SKM-1 (cell line): Measurements from ENCODE around the gene KLHL22.

Experiments used
- DNase-seq: peaks from one replicate; lab custom pipeline; 2025; ENCODE audit not compliant: unreplicated experiment; lab: John Stamatoyannopoulos, UW

The KLHL22 gene

DNA sequence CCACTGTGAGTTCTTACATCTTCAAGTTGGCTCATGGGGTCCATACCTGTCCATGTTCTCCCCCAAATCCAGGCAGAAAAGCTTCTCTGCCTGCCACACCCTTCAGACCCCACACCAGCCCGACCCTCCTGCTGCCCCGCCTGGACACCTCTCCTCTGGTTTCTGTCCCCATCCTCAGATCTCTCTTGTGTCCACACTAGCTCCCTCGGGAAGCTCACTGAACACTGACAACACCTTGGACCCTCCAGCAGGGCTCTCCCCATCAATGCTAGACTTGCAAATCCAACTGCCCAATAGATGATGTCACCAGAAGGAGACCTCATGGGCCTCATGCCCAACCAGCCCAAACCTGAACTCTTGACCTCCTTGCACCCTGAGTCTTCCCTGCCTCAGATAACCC, 60.8 kb downstream of the KLHL22 start:
- no peak for DNase-seq

DNA sequence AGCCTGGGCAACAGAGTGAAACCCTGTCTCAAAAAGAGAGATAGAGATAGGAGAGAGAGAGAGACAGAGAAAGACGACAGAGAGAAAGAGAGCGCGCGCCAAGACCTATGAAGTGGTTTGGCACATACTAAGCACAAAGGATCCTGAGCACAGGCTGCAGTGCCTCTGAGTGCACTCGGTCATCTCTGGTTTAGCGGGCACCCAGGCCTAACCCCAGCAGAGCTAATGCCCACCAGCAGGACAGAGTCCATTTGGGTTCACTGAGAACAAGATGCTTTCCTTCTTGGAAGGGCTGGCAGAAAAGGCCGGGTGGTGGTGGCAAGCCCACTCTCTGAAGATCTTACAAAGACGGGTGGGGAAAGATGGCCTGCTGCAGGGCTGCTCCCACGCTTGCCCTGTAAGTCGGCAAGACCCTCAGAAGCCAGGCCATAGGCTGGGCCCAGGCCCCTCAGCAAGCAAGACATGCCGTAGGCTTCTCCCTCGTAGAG, 61.3 kb downstream of the KLHL22 start:
- DNase-seq: no peak

DNA sequence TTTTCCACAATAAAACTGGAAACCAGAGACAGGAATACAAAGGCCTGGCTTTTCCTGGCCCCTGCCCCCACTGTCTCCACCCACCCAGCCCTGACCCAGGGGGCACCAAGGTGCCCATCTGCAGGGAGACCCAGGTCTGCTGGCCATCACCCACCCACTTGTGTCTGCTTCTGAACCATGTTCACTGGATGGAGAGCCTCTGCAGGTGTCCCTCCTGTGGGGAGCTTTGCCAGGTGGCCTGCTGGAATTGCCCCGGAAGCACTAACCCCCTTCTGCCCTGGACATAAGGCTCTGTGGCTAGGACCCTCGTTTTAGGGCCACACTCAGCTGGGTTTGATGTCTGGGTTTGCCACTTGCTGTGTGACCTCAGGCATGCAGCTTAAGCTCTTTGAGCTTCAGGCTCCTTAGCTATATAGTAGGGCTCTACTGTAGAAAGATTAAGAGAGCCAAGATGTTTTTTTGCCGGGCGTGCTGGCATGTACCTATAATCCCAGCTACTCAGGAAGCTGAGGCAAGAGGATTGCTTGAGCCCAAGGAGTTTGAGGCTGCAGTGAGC, 61.8 kb downstream of the KLHL22 start:
- no peak for DNase-seq

DNA sequence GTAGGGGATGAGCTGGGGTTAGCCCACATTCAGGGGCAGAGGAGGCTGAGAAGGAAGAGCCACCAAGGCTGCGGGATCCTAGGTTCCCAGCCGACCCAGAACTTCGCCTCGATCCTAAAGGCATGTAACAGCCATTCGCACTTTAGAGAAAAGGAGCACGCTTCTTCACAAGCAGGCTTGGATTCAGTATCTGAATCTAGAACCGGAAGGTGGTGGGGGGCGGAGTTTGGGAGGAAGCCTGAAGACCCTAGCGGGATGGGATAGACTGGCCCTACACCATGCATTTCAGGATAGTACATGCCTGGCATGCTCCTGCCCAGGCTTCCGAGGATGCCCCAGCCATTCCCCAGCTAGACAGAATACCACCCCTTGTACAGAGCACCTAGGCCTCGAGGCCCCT, 62.4 kb downstream of the KLHL22 start:
- DNase-seq: no peak

DNA sequence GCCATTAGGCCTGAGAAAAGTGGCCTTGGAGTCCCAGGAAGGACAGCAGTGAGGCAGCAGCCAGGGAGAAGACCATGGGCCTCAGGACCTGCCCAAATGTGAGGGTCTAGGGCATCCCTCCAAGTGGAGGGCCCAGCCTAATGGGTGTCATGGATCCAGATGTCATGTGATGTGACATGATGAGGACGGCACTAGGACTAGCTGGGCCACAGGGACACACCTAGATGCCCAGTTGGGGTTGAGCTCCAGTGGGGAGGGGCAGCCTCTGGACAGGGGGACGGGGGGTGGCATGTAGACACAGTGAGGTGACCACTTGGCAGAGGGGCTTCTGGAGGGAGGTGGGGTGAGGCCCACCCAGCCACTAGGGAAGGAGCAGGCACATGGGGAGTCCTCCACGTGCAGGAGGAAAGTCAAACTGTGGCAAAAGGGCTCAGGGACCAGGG, 63.3 kb downstream of the KLHL22 start:
- DNase-seq: no peak

DNA sequence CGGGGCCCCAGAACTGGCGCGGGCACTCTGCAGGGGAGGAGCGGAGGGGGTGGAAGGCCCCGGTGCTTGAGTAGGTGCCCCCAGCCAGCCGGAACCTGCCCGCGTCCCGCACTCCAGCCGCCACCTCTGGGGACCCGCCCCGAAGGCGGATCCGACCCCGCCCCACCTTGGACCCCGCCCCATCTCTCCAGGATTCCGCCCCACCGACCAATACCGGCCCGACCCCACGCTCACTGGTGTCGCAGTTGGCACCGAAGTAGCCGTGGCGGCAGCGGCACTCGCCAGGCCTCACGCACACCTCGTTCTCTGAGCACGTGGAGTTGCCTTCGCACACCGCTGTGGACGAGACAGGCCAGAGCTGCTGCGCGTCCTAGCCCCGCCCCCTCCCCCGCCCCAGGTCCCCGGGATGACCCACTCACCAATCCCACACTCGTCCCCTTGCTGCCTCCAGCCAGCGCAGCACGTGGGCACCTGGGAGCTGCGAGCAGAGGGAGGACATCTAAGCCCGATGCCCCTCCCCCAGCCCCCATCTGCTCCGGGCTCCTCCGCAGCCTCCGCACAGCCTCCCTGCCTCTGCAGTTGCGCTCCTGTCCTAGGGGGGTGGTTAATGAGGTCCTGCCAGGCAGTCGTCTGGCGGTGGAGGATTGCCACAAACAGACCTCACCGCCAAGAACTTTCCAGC, 63.9 kb downstream of the KLHL22 start:
- no peak for DNase-seq

DNA sequence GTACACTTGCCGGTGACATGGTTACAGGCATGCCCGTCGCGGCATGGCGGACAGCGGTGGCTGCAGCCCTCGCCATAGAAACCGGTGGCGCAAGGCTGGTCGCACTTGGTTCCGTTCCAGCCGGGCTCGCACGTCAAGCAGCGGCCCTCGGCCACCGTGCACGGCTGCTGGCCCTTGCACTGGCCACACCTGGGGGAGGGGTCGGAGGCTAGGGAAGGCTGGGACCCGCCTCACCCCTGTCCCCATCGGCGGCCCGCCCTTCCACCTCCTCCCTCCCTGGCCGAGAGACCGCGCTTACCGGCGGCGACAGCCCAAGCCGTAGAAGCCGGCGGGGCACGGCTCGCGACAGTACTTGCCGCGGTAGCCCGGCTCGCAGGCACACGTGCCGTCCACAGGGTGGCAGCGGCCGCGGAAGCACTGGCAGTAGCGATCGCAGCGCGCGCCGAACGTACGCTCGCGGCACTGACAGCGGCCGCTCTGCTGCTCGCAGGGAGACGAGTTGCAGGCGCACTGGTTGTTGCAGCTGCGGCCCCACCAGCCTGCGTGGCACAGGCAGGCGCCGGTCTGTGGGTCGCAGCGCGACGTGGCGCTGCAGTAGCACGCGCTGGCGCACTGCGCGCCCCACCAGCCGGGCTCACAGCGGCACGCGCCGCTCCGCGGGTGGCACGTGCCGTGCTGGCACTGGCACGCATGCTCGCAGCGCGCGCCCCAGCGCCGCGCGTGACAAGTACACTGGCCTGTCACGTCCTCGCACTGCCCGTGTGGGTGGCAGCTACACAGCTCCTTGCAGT, 64.7 kb downstream of the KLHL22 start:
- DNase-seq: no peak

DNA sequence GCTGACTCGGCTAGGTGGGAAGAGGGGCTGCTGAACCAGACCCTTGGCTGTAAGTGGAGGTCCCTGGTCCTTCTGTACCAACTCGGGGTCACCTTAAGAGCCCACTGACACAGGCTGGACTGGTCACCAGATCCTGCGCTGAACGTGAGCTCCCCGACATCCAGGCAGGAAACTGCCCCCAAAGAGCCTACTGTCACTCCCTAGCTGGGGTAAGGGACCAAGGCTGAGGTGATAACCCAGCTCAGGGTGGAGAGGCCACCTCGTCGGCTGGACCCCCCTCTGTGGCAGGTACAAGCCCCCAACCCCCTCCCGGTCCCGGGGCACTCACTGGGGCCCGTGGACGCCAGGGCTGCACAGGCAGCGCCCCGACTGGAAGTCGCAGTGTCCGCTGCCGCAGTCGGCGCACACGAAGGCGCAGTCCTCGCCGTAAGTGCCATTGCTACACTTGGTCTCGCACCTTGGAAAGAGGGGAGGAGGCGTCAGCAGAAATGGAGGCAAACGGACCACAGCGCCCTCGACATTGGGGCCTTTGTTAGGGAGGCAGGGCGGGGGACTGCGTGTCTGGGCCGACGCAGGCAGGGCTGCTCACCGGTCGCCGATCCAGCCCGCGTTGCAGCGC, 65.4 kb downstream of the KLHL22 start:
- DNase-seq: no peak

DNA sequence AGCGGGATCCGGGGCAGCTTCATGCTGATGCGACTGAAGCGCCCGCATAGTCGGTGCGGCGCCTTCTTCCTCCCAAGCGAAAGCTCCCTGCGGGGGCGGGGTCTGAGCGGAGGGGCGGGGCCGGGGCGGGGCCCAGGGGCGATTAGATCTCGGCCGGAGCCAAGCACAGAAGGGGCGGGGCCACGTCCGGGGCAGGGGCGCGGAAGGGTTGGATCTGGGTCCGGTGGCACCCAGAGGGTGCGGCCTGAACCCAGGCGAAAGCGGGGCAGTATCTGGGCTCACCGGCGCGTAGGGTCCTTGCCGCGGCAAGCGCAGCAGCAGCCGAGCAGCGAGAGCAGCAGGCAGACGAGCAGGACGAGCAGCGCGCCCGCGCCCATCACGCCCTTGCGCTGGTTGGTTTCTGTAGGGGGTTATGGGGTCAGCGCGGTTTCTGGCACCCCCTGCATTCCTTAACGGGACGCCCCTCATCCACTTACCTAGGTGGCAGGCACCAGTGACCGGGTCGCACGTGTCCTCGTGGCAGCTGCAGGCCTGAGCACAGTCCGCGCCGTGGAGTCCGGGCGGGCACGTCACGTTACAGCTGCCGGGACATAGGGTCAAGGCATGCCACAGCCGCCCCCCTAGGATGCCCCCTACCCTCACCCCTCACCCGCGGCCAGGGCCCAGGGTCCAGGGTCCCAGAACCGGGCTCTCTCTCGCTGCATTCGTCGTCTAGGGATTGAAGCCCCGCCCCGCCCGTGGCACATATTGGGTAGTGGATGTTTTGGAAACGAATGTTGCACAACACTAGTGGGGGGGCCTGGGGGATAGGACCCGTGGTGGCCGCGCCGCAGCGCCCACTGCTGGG, 66.1 kb downstream of the KLHL22 start:
- no peak for DNase-seq

DNA sequence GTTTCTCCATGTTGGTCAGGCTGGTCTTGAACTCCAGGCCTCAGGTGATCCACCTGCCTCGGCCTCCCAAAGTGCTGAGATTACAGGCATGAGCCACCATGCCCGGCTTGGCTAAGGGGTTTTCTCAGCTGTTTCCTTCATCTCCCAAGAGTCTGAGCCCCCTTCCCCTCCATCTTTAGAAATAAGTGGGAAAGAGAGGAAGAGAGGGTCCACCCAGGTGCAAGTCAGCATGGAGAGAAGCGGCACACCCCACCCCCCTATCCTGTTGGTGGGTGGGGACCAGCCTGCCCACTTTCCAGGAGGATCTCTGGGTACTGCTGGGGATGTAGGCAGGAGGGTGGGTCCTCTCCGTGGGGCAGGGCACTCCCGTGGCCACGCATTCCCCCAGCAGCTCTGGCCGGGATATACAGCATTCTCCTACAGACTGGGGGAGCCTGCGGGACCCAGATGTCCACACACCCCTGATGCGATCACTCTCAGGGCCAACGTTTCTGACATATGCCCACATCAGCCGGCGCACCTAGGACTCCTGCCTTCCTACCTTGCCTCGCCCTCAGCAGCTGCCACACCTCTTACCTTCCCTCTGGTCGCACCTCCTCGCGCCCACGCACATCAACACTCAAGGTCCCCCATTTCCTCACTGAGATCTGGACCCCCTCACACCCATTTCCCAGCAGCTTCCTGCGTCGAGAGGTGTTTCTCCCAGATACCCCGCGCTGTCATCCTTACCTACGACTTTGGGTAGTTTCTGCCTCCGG, 66.9 kb downstream of the KLHL22 start:
- DNase-seq: no peak

DNA sequence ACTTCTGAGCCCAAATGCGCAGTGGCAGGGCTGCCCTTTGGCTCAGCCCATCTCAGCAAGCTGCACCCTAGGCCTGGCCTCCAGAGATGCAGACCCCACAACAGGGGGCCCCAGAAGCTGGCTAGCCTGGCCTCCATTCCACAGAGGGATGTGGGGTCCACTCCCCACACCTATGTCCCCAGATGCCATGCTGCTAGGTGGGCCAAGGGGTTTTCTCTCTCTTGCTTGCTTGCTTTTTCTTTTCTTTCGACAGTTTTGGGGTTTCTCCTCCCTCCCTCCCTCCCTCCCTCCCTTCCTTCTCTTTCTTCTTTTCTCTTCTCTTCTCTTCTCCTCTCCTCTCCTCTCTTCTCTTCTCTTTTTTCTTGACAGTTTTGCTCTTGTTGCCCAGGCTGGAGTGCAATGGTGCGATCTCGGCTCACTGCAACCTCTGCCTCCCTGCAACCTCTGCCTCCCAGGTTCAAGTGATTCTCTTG, 67.6 kb downstream of the KLHL22 start:
- no peak for DNase-seq

DNA sequence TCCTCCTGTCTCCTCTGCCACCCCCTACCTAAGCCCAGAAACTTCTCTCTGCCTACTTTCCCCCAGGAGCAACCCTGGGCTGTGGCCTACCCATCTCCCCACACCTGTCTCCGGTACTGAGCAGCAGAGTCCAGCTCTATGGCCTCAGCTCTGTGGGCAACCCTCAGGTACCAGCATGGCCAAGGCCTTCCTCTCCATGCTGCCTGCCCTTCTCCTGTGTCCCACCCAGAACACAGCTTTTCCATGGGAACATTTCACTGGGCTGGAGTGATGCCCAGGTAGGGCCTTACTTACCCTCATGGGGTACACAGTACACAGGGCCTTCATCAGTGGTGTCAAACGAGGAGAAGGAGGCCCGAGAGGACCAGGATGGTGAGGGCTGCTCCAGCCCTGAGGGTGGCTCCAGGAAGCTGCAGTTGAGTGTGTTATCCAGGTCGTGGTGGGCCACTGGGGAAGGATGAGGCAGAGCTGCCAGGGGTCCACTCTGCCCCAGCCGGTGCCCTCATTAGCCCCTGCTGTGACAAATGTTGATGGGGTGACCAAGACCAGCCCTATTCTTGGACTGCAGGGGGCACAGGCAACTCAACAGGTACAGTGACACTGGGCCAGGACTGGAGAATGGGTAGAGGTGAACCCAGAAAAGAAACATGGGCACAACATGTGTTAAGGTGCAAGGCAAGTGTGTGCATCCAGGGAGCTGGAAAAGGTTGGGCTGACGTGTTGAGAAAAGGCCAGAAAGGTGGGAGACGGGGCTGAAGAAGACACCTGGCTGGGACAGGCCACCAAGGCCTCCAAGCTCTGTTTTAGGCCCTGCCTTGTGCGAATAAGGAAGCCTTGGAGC, 68.3 kb downstream of the KLHL22 start:
- DNase-seq: no peak

DNA sequence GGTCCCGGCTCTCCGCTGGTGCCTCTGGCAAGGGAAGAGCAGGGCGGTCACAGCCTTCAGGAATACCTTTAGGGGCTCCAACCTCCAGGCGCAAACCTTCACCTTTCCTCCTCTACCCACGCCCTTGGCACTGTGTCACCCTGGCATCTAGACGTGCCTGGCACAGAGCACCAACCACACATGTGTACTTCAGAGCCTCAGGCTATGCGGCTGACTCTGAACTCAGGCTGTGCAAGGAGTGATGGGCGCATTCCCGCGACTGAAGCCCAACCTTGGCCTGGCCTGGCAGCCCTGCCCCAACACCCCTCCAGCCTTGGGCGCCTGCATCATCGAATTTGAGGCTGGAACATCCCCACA, 69.4 kb downstream of the KLHL22 start:
- no peak for DNase-seq

DNA sequence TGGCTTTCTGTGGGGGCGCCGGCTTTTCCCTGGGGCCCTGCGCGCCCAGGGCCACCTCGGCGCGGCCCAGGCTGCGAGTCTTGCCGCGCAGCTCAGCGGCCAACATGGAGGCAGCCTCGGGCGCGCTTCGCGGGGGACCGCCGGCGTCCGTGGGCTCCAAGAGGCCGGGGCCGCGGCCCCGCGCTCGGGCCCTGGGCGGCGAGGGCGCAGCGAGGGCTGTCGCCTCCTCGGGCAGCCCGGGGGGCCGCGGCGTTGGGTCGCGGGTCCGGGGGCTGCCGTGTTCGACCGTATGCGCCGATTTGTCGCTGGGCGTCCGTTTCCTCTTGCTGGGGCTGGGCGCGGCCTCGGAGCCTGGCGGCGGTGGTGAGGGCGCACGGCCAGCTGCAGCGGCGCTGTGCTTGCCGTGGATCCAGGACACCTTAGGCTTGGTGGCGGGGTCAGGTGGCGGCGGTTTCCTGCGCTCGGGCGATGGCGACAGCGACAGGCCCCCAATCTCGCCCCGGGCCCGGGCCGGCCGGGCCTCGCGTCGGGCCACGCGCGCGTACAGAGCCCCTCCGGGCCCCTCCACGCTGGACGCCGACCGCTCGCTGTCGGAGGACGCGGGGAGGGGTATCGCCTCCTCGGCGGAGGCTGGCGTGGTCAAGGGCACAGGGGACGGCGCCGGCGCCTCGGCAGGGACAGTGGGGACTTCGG, 69.9 kb downstream of the KLHL22 start:
- no peak for DNase-seq

DNA sequence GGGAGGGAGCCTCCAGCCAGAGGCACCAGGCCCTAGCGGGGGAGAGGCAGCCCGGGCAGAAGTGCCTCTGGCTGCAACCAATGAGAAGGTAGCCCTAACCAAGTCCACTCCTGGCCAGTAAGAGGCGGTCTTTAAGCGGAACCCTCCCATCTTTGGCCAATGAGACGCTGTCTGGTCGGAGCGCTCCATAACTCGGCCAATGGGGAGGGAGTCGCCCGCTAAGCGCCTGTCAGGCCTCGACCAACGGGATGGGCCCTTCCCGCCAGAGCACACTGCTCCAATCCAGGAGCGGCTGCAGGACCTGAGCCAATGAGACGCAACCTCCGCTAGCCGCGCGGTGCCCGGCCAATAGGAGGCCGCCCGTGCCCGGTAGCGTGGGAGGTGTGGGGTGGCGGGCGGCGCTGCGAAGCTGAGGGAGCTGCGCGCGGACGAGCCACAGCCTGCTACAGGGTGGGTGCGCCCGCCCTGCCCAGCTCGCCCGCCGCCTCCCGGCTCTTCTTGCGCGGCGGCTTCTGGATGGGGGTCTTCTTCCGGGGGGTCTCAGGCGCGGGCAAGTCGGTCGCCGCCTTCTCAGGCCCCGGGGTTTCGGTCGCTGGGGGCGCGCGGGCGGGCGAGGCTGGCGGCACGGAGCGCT, 70.5 kb downstream of the KLHL22 start:
- no peak for DNase-seq

DNA sequence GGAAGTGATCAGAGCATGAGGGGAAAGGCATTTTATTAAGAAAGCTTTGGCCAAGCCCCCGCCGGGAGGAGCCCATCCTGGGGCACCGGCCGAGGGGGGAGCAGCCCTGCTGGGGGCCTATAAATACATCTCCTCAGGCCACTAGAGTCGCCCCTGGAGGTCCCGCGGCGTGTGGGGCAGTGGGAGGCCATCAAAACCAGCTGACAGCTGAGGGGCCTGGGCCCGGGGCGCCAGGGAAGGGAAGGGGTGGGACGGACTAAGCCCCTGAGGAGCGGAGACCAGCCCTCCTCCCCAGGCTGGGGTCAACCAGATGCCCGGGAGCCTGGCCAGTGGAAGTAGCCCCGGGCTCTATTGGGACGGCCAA, 71.0 kb downstream of the KLHL22 start:
- no peak for DNase-seq

DNA sequence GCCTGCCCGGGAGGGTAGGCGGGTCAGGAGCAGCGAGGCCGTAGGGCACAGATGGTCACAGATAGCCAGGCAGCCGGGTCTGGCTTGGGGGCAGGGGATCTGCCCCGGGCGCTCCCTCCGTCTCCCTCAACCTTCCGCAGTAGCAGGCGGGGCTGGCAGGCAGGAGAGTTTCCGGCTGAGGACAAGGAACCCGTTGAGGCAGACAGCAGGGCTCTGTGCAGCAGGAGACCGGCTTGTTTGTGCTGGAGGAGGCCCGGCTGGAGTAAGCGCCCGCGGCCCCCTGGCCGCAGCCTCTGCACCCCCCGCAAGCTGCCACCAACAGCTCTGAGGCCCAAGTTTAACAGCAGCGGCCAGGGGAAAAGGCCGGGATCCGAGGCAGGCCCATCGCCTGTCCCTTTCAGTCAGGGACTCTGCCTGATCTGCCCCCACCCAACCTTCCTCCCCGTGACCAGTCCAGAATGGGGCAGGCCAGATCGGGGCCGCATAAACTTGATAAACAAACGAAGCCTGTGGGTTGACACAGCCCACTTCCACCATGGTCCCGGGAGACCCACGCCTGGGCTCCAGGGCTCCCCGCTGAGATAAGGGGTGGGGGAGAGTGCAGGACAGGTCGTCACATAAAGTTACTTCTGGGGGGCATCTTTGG, 71.6 kb downstream of the KLHL22 start:
- no peak for DNase-seq
